Embryonic facial prominence (tissue), 1 donor: ENCODE measurements around the gene POU4F3.

Source experiments
- DNase-seq: peaks from one replicate; pipeline ENCODE4 v3.0.0-alpha.2; 2016; ENCODE audit errors: extremely low spot score

The POU4F3 gene

DNA sequence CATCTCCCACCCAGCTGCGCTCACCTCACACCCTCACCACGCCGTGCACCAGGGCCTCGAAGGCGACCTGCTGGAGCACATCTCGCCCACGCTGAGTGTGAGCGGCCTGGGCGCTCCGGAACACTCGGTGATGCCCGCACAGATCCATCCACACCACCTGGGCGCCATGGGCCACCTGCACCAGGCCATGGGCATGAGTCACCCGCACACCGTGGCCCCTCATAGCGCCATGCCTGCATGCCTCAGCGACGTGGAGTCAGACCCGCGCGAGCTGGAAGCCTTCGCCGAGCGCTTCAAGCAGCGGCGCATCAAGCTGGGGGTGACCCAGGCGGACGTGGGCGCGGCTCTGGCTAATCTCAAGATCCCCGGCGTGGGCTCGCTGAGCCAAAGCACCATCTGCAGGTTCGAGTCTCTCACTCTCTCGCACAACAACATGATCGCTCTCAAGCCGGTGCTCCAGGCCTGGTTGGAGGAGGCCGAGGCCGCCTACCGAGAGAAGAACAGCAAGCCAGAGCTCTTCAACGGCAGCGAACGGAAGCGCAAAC lies 1.1 kb downstream of the POU4F3 start:
- DNase-seq: no peak

DNA sequence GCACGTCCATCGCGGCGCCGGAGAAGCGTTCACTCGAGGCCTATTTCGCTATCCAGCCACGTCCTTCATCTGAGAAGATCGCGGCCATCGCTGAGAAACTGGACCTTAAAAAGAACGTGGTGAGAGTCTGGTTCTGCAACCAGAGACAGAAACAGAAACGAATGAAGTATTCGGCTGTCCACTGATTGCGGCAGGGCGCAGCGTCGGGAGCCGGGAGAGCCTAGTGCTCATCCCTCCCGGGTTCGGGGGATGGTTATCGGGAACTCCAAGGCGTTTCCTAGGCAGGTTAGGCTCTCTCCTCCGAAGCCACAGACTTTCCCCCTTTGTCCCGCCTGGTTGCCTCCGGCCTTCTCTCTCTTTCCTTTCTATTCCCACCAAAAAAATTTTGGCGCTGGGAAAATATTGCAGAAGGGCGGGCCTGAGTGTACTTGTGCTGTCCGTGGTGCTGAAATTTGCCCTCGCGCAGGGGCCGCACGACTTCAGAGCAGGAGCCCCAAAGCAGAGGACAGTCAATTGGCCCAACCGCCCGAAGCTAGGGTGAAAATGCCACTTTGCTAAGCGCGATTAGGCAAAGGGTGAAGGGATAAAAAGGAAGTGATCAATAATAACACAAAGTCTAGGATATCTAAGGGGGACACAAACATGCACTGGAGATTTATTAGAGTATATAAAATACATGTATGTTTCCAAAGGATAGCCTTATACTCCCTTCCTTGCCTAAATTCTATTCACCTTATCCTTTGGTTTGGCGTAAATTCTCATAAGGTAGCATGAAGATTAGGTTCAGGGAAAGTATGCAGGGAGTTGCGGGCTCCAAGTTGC lies 1.8 kb downstream of the POU4F3 start:
- no peak for DNase-seq

DNA sequence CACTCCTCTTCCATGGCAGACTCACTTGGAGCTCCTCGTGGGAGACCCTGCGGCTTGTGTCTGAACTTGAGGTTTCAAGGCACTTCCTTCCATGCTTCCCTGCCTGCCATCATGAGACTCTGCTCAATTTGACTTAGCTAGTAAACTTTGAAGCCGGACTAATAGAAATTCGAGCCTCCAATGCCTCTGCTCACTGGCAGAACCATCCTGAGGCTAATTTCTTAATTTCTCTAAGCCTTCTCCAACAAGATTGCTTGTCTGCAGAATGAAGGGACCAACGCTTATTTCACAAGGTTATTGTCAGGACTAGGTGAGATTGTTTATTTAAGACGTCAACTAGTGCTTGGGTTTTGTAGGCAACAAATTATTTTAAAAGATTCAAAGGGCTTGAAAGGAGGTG lies 3.2 kb downstream of the POU4F3 start:
- no peak for DNase-seq

- no peak for DNase-seq
These were observed 3.9 kb downstream of the POU4F3 start for GRCh38 chr5:146342519-146342881.

GRCh38 chr5:146342882-146343865 lies 4.5 kb downstream of the POU4F3 start:
- DNase-seq: no peak

- DNase-seq: no peak
These were observed 5.8 kb downstream of the POU4F3 start for GRCh38 chr5:146344155-146345118.

GRCh38 chr5:146345240-146345577 lies 6.6 kb downstream of the POU4F3 start:
- no peak for DNase-seq

DNA sequence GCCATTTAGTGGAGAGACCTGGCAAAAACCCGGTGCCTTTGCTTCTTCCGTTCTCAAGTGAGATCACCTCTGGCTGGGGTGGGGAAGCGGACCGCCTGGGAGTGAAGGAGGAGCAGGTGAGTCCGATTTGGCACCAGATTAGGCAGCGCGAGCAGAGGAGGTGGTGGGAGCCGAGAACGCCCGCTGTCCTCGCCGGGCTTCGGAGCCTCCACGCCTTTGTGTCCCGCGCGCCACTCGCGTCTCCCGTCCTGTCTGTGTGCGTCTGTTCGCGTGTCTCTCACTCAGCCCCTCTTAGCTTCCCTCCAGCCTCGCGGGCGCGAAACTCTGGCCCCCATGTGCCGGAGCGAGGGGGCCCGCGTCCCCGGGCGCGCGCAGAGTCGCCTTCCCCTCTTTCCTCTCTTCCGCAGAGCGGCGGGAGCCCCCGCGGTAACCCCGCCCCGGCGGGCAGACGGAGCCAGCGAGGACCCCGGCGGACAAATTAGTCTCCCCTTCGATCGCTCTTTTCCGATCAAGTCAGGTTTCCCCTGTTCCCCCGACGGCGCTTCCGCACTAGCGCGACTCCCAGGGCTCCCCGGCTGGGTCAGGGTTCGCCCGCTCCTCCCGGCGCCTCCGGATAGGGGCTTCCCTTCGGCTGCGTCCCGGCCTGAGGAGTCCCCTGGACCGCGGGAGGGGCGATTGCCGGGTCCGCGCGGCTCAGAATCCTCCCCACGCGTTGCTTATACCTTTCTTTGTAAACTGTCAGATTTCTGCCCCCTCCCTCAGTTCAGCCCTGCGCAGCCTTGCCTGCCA lies 7.1 kb downstream of the POU4F3 start:
- DNase-seq: no peak

GRCh38 chr5:146357126-146357525 lies 18.5 kb downstream of the POU4F3 start:
- no peak for DNase-seq

DNA sequence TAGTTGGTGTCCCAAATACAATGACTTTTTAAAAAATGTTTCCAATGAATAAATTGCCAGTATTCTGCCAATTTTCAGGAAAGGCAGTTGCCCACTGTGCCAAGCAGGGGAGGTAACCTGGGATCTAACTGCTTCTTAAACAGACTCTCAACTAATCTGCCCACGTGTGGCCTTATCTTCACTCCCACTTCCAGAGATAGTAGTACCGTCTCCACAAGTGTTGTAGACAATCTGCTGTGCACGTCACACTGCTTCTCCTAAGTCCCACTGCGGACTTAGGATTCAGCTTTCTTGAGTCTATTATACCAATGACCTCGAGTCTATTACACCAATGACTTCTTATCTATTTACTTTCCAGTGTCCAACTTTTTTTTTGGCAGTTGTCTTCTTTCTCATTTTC lies 21.2 kb downstream of the POU4F3 start:
- DNase-seq: no peak

GRCh38 chr5:146363161-146363874 lies 24.7 kb downstream of the POU4F3 start:
- DNase-seq: no peak

- no peak for DNase-seq
These were observed 27.0 kb downstream of the POU4F3 start for GRCh38 chr5:146365618-146366017.

GRCh38 chr5:146366904-146367303 lies 28.3 kb downstream of the POU4F3 start:
- DNase-seq: no peak

DNA sequence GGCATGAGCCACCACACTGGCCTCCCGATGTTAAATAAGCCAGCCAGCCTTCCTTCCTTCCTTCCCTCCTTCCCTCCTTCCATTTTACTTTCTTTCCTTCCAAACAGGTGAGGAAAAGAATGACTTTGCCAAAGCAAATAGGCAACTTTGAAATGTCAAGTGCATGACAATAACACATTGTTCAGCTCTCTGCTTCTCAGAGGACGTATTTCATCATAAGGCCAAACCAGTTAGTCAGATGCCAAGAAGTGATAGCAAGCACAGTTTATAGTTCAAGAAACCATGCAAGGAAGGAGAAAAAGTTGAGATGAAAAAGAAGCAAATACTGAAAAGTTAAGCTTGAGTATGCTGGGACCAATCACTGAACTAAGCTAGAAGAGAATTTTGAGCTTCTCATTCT lies 29.5 kb downstream of the POU4F3 start:
- no peak for DNase-seq

- no peak for DNase-seq
These were observed 31.1 kb downstream of the POU4F3 start for GRCh38 chr5:146369691-146370090.

DNA sequence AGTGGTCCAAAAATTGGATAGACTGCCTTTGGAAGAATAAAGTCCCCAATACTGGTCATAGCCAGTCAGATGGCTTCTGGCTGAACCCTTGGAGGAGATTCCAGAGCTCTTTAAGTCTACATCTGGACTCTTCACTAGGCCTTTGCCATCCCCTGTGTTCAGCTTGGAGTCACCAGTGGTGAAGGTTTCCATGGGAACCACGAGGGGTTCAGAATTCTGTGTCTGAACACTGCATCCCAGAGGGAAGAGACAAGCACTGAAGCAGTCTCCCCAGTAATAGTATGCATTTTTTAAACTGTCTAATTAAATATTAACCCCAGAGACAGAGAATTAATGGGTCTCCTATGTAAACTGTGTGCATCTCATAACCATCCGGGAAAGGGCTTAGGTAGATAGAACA lies 38.2 kb downstream of the POU4F3 start:
- DNase-seq: no peak

- DNase-seq: no peak
These were observed 40.3 kb downstream of the POU4F3 start for GRCh38 chr5:146378986-146379385.

DNA sequence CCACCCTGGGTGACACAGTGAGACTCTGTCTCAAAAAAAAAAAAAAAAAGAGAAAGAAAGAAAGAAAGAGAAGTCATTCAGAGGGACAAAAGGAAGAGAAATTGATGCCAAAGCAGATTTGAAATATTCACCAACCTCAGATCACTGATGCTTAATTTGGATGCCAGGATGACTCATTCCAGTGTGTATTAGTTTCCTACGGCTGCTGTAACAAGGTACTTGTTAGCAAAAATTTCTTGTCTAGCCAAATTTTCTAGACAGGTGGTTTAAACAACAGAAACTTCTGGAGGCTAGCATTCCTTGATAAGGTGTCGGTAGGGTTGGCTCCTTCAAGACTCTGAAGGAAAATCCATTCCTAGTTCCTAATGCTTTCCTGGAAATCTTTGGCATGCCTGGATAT lies 42.1 kb downstream of the POU4F3 start:
- DNase-seq: no peak

GRCh38 chr5:146388386-146388785 lies 49.7 kb downstream of the POU4F3 start:
- DNase-seq: no peak

GRCh38 chr5:146390469-146390868 lies 51.8 kb downstream of the POU4F3 start:
- DNase-seq: no peak
